Smooth muscle cell (in vitro differentiated cells): ENCODE measurements around the gene PCDHB16. TPM values are rescaled to one million over a fixed set of nuclear protein-coding genes. Genes with fewer than 3 reads are reported as not detected.
"Not testable (repeated sequence)": the region's sequence is repeated elsewhere in the genome, so short reads cannot be mapped to it uniquely, and the experiment has no call there.

Source experiments
- DNase-seq: peaks from one replicate; lab custom pipeline; 2025; ENCODE audit not compliant: unreplicated experiment; lab: John Stamatoyannopoulos, UW
- H2AFZ ChIP-seq: fragments of 200-600 bp; sonication (generic); 2 replicates; pipeline ENCODE4 v1.6.0; 2016; ENCODE audit warnings: antibody characterized with exemption, low read depth, mild to moderate bottlenecking
- H3F3A ChIP-seq: fragments of 200-600 bp; sonication (generic); 2 replicates; pipeline ENCODE4 v1.6.0; 2017; ENCODE audit warnings: antibody characterized with exemption, low read depth
- H3K27ac ChIP-seq: fragments of 200-600 bp; sonication (generic); 2 replicates; pipeline ENCODE4 v1.5.1; 2016; ENCODE audit warnings: low read depth, mild to moderate bottlenecking
- H3K27me3 ChIP-seq: fragments of 200-600 bp; sonication (generic); 2 replicates; pipeline ENCODE4 v1.6.1; 2016; ENCODE audit warnings: low read depth, mild to moderate bottlenecking
- H3K36me3 ChIP-seq: fragments of 200-600 bp; sonication (generic); 2 replicates; pipeline ENCODE4 v1.5.1; 2016; ENCODE audit warnings: low read depth
- H3K4me1 ChIP-seq: fragments of 200-600 bp; sonication (generic); 2 replicates; pipeline ENCODE4 v1.5.1; 2016; ENCODE audit warnings: low read depth
- H3K4me2 ChIP-seq: fragments of 200-600 bp; sonication (generic); 2 replicates; pipeline ENCODE4 v1.6.0; 2016; ENCODE audit warnings: mild to moderate bottlenecking
- H3K4me3 ChIP-seq: fragments of 200-600 bp; sonication (generic); 2 replicates; pipeline ENCODE4 v1.5.1; 2016; ENCODE audit warnings: mild to moderate bottlenecking
- H3K79me2 ChIP-seq: fragments of 200-600 bp; sonication (generic); 2 replicates; pipeline ENCODE4 v1.6.0; 2016; ENCODE audit warnings: low read depth, mild to moderate bottlenecking
- H3K9ac ChIP-seq: fragments of 200-600 bp; sonication (generic); 2 replicates; pipeline ENCODE4 v1.6.0; 2016; ENCODE audit warnings: low read depth
- H3K9me3 ChIP-seq: fragments of 200-600 bp; sonication (generic); replicated peaks from 2 replicates; pipeline ENCODE4 v1.5.1; 2016; ENCODE audit warnings: low read depth
- H4K20me1 ChIP-seq: fragments of 200-600 bp; sonication (generic); 2 replicates; pipeline ENCODE4 v1.6.0; 2016; ENCODE audit warnings: low read depth
- CTCF ChIP-seq: fragments of 200-600 bp; sonication (generic); IDR thresholded peaks from 2 replicates; pipeline ENCODE4 v1.5.1; 2017; ENCODE audit warnings: borderline replicate concordance, mild to moderate bottlenecking, antibody characterized with exemption; ENCODE audit not compliant: insufficient read depth, poor library complexity, severe bottlenecking
- WGBS: methylation state at CpG from one replicate; pipeline ENCODE4 v1.1.7; 2016; ENCODE audit warnings: low lambda C conversion rate; 5-methylcytosine and 5-hydroxymethylcytosine counted together
- polyA plus RNA-seq: library from polyadenylated mRNA; unstranded; fragments of >200 nt; fragmentation: Nextera tagmentation; extraction: Ambion mirVana; gene quantifications from 2 replicates; pipeline ENCODE4 v1.2.1, GENCODE V29; 2016
- total RNA-seq: library from RNA; depleted of rRNA; stranded (reverse); fragments of >200 nt; gene quantifications from 2 replicates; pipeline ENCODE4 v1.2.3, GENCODE V29; 2014

PCDHB16 gene
- total and polyA plus RNA-seq, 2 experiments from 2014 or later = 6.5 to 7.0 TPM

- Histone ChIP-seq H3K4me3 (no peak within 1 kb of the TSS), H2AFZ (no peak within 1 kb of the TSS), H3K27ac (no peak within 1 kb of the TSS), H3K27me3 (no peaks in the 10 kb centered on the region), H3K4me2 (no peak within 1 kb of the TSS), H3K79me2 (no peaks in the 10 kb centered on the region), H3K36me3 (no peaks in the 10 kb centered on the region), H3F3A (no peaks in the 10 kb centered on the region), H3K9me3 (peaks cover 2% of the 10 kb centered on the region), H3K9ac (no peak within 1 kb of the TSS), H4K20me1 (no peaks in the 10 kb centered on the region), H3K4me1 (no peaks in the 10 kb centered on the region)
- DNase-seq = no peak
- 58% methylated on average over 11 of the region's 11 CpGs for WGBS
- TF ChIP-seq CTCF = peak; percentile 23
Observed at GRCh38 chr5:141208478-141208877, 26.3 kb downstream of the PCDHB16 start, which contains the start of gene PCDHB12. TSS of gene PCDHB12 (plus strand) at chr5:141208719. CDS start at chr5:141208908, 189 bp downstream.

- H3K4me2 ChIP-seq, H2AFZ ChIP-seq, H3K36me3 ChIP-seq, H3K27me3 ChIP-seq, H3K9me3 ChIP-seq, H3K27ac ChIP-seq, DNase-seq, H4K20me1 ChIP-seq, H3K4me3 ChIP-seq, H3K9ac ChIP-seq, H3K4me1 ChIP-seq, H3K79me2 ChIP-seq, H3F3A ChIP-seq: not testable (repeated sequence)
- 96% methylated on average over 39 of the region's 39 CpGs for WGBS
Observed at GRCh38 chr5:141210281-141210680, 28.1 kb downstream of the PCDHB16 start.

- not testable (repeated sequence) for H3K27me3 ChIP-seq, H3F3A ChIP-seq, H2AFZ ChIP-seq, H3K4me2 ChIP-seq, H3K4me3 ChIP-seq, H3K4me1 ChIP-seq, H4K20me1 ChIP-seq, H3K79me2 ChIP-seq, DNase-seq, H3K27ac ChIP-seq, H3K9me3 ChIP-seq, H3K9ac ChIP-seq, H3K36me3 ChIP-seq
- 95% methylated on average over 21 of the region's 27 CpGs for WGBS
Observed at GRCh38 chr5:141210849-141211248, 28.7 kb downstream of the PCDHB16 start.

- not testable (repeated sequence) for H3F3A ChIP-seq, H3K9ac ChIP-seq, DNase-seq, H3K27me3 ChIP-seq, H3K4me1 ChIP-seq, H3K36me3 ChIP-seq, H4K20me1 ChIP-seq, H3K79me2 ChIP-seq, H3K9me3 ChIP-seq, H3K27ac ChIP-seq, H2AFZ ChIP-seq, H3K4me2 ChIP-seq
- TF ChIP-seq CTCF = peak; percentile 29
- peak within 1 kb of the TSS; percentile 39 for H3K4me3 ChIP-seq
- WGBS = 38% methylated on average over 13 of the region's 18 CpGs
Observed at GRCh38 chr5:141213656-141214339, 31.6 kb downstream of the PCDHB16 start, which contains the start of gene PCDHB13. TSS of gene PCDHB13 (plus strand) at chr5:141213919. CDS start at chr5:141214124, 205 bp downstream.

- H4K20me1 ChIP-seq, DNase-seq, H3F3A ChIP-seq, H3K9me3 ChIP-seq, H3K79me2 ChIP-seq, H3K4me2 ChIP-seq, H2AFZ ChIP-seq, H3K4me1 ChIP-seq, H3K27me3 ChIP-seq, H3K27ac ChIP-seq, H3K4me3 ChIP-seq, H3K9ac ChIP-seq, H3K36me3 ChIP-seq: not testable (repeated sequence)
- 98% methylated on average over 12 of the region's 12 CpGs for WGBS
Observed at GRCh38 chr5:141214583-141214982, 32.4 kb downstream of the PCDHB16 start.

- H3K4me2 ChIP-seq, H3K4me1 ChIP-seq, H3K4me3 ChIP-seq, H3F3A ChIP-seq, H3K79me2 ChIP-seq, H2AFZ ChIP-seq, H3K27me3 ChIP-seq, H4K20me1 ChIP-seq, H3K36me3 ChIP-seq, H3K9ac ChIP-seq, DNase-seq, H3K27ac ChIP-seq, H3K9me3 ChIP-seq: not testable (repeated sequence)
- 97% methylated on average over 28 of the region's 40 CpGs for WGBS
Observed at GRCh38 chr5:141215504-141215903, 33.3 kb downstream of the PCDHB16 start.

GRCh38 chr5:141216035-141216434 lies 33.8 kb downstream of the PCDHB16 start:
- not testable (repeated sequence) for DNase-seq, H3K79me2 ChIP-seq

More at GRCh38 chr5:141216035-141216434, 33.8 kb downstream of the PCDHB16 start:
- not testable (repeated sequence) for H4K20me1 ChIP-seq, H3K27me3 ChIP-seq, H3K4me2 ChIP-seq, H3F3A ChIP-seq, H2AFZ ChIP-seq, H3K27ac ChIP-seq, H3K36me3 ChIP-seq, H3K4me3 ChIP-seq, H3K9me3 ChIP-seq, H3K4me1 ChIP-seq, H3K9ac ChIP-seq
- WGBS = 97% methylated on average over 15 of the region's 26 CpGs
